B cell (primary cell): Measurements from ENCODE around the gene ANKLE2. TPM values are rescaled to one million over a fixed set of nuclear protein-coding genes. Genes with fewer than 3 reads are reported as not detected.

Experiments used
- ATAC-seq: fragments of 200-7000 bp; cut with Tn5 transposase; one replicate; pipeline ENCODE4 v1.10.0; 2021; ENCODE audit warnings: low read depth, mild to moderate bottlenecking, moderate number of reproducible peaks, moderate library complexity
- CTCF ChIA-PET: fragments of 350-600 bp; sonication (Branson Sonifier 250); formaldehyde crosslinking; loops from one replicate; lab custom pipeline; 2021; ENCODE audit warnings: antibody characterized with exemption, inconsistent platforms; lab: Charles Lee
- POLR2A ChIA-PET: fragments of 350-600 bp; sonication (Branson Sonifier 250); formaldehyde crosslinking; loops from one replicate; lab custom pipeline; 2021; ENCODE audit warnings: antibody characterized with exemption; lab: Charles Lee
- DNase-seq: peaks from one replicate; pipeline ENCODE4 v3.0.0; 2013
- H2AFZ ChIP-seq: 2 replicates; pipeline ENCODE4 v1.6.1; 2012; ENCODE audit warnings: mild to moderate bottlenecking, low read depth, low read length; ENCODE audit not compliant: insufficient read depth, poor library complexity, severe bottlenecking
- H3K27ac ChIP-seq, 2 donors: 1 replicate in 1 of 2; 2 replicates in 1 of 2; pipeline ENCODE4 v1.5.1; 2012 to 2013; ENCODE audit warnings: low read length in 2 of 2, mild to moderate bottlenecking in 2 of 2, moderate library complexity in 1 of 2
- H3K27me3 ChIP-seq, 4 experiments: fragments of 200-600 bp in 1 of 4; sonication (generic) in 1 of 4; replicated peaks in 1 of 4; 1 replicate in 2 of 4; 2 replicates in 2 of 4; pipeline versions ENCODE4 v1.6.1 to v1.7.0; 2013 to 2016; ENCODE audit warnings: low read length in 3 of 4, mild to moderate bottlenecking in 2 of 4, mixed read lengths in 1 of 4, moderate library complexity in 1 of 4; ENCODE audit not compliant: insufficient read depth in 4 of 4, control insufficient read depth in 3 of 4; ENCODE audit errors: control extremely low read depth in 1 of 4
- H3K36me3 ChIP-seq, 2 experiments: replicated peaks in 1 of 2; 1 replicate in 1 of 2; 2 replicates in 1 of 2; pipeline versions ENCODE4 v1.6.1 to v1.7.1; 2013; ENCODE audit warnings: low read length in 1 of 2; ENCODE audit not compliant: insufficient read depth in 2 of 2, control insufficient read depth in 1 of 2; ENCODE audit errors: control extremely low read depth in 1 of 2, extremely low read depth in 1 of 2
- H3K4me1 ChIP-seq, 2 donors: fragments of 200-600 bp in 1 of 2; sonication (generic) in 1 of 2; 1 replicate in 1 of 2; 2 replicates in 1 of 2; pipeline versions ENCODE4 v1.5.1 to v1.6.1; 2013 to 2017; ENCODE audit warnings: low read length in 2 of 2; ENCODE audit not compliant: control insufficient read depth in 2 of 2, insufficient read depth in 2 of 2
- H3K4me2 ChIP-seq: replicated peaks from 2 replicates; pipeline ENCODE3; 2012; ENCODE audit warnings: mild to moderate bottlenecking, low read depth, low read length; ENCODE audit not compliant: poor library complexity, severe bottlenecking
- H3K4me3 ChIP-seq, 5 experiments: fragments of 200-600 bp in 1 of 5; sonication (generic) in 1 of 5; 1 replicate in 3 of 5; 2 replicates in 2 of 5; pipeline versions ENCODE4 v1.5.1 to v1.7.0; 2011 to 2016; ENCODE audit warnings: low read length in 4 of 5, mild to moderate bottlenecking in 4 of 5, low read depth in 2 of 5, control low read depth in 1 of 5, moderate library complexity in 1 of 5; ENCODE audit not compliant: insufficient read depth in 1 of 5; ENCODE audit errors: control extremely low read depth in 1 of 5, extremely low read depth in 1 of 5
- H3K79me2 ChIP-seq: fragments of 200-600 bp; sonication (generic); one replicate; pipeline ENCODE4 v1.6.0; 2016; ENCODE audit warnings: low read length; ENCODE audit not compliant: control insufficient read depth, insufficient read depth
- H3K9ac ChIP-seq: fragments of 200-600 bp; sonication (generic); 2 replicates; pipeline ENCODE4 v1.6.1; 2017; ENCODE audit warnings: mild to moderate bottlenecking, low read length, moderate library complexity
- H3K9me3 ChIP-seq, 3 donors: one replicate each; pipeline versions ENCODE4 v1.6.1 to v1.7.1; 2013; ENCODE audit warnings: low read length in 2 of 3; ENCODE audit not compliant: control insufficient read depth in 2 of 3, insufficient read depth in 1 of 3; ENCODE audit errors: control extremely low read depth in 1 of 3
- H4K20me1 ChIP-seq: 2 replicates; pipeline ENCODE4 v1.6.0; 2012; ENCODE audit warnings: mild to moderate bottlenecking, low read length; ENCODE audit not compliant: insufficient read depth, control insufficient read depth, poor library complexity, severe bottlenecking
- H3K27ac Mint-ChIP-seq: one replicate; pipeline ENCODE4 v1.8.0; 2021; ENCODE audit warnings: mixed read lengths
- H3K27me3 Mint-ChIP-seq: one replicate; pipeline ENCODE4 v1.8.0; 2021; ENCODE audit warnings: mixed read lengths
- H3K4me1 Mint-ChIP-seq: one replicate; pipeline ENCODE4 v1.8.0; 2021; ENCODE audit warnings: mixed read lengths
- H3K4me3 Mint-ChIP-seq: one replicate; pipeline ENCODE4 v1.8.0; 2021; ENCODE audit warnings: mixed read lengths
- H3K9me3 Mint-ChIP-seq: one replicate; pipeline ENCODE4 v1.8.0; 2022; ENCODE audit warnings: mixed read lengths; ENCODE audit not compliant: insufficient read depth
- CTCF ChIP-seq: fragments of 200-600 bp; IDR thresholded peaks from one replicate; pipeline ENCODE4 v1.8.0; 2022; ENCODE audit warnings: antibody characterized with exemption, mild to moderate bottlenecking
- EZH2 ChIP-seq: IDR thresholded peaks from 2 replicates; pipeline ENCODE4 v1.6.1; 2012; ENCODE audit warnings: borderline replicate concordance, low read depth, mild to moderate bottlenecking, moderate library complexity, low read length; ENCODE audit not compliant: insufficient read depth, poor library complexity, severe bottlenecking
- WGBS: methylation state at CpG from one replicate; pipeline ENCODE4 v1.1.5; 2013; ENCODE audit warnings: missing lambda C conversion rate; ENCODE audit not compliant: insufficient coverage; 5-methylcytosine and 5-hydroxymethylcytosine counted together
- intact Hi-C: fragments of 100-400 bp; cut with micrococcal nuclease; formaldehyde crosslinking; loops from one replicate; pipeline ENCODE4 v1.10.0; 2022
- polyA plus RNA-seq: library from polyadenylated mRNA; depleted of rRNA; stranded (reverse); fragments of >200 nt; gene quantifications from 2 replicates; pipeline ENCODE4 v1.2.3, GENCODE V29; 2012
- total RNA-seq, 2 donors: library from RNA; stranded (reverse); fragments of 120-200 nt in 1 of 2; gene quantifications; 1 replicate in 1 of 2; 2 replicates in 1 of 2; pipeline versions ENCODE4 v1.2.3 to v1.2.4, GENCODE V29; 2013 to 2022

Gene ANKLE2
- total and polyA plus RNA-seq, 2 donors (not counting 1 experiment from before 2014, with no cell fraction given): 105 to 148 TPM

- Histone ChIP-seq H3K4me2 (no peak overlapping the region), H3K79me2 (peaks cover 23% of the 10 kb centered on the region), H3K9me3 (no peaks in the 10 kb centered on the region), H3K36me3 (peaks cover 0 to 60% of the 10 kb centered on the region in 2 experiments), H2AFZ (no peak overlapping the region), H3K27me3 (no peaks in the 10 kb centered on the region), H3K27ac (no peak overlapping the region), H3K9ac (no peak overlapping the region), H3K4me1 (no peaks in the 10 kb centered on the region), H3K4me3 (no peak overlapping the region), H4K20me1 (peaks cover 10% of the 10 kb centered on the region)
- no peaks in the 10 kb centered on the region for H3K4me1 Mint-ChIP-seq
- no peaks in the 10 kb centered on the region for H3K9me3 Mint-ChIP-seq
- ChIA-PET CTCF (no interaction called here), POLR2A (no interaction called here)
- TF ChIP-seq EZH2 (no peak), CTCF (no peak)
- WGBS: 97% methylated on average over 15 of the region's 15 CpGs
- ATAC-seq (no peak), DNase-seq (no peak)
- no peak overlapping the region for H3K27ac Mint-ChIP-seq
- intact Hi-C loops: no loop called here
- no peak overlapping the region for H3K4me3 Mint-ChIP-seq
- H3K27me3 Mint-ChIP-seq: no peaks in the 10 kb centered on the region
These were observed 26.2 kb upstream of the ANKLE2 start for GRCh38 chr12:132787877-132788276.

- intact Hi-C loops: no loop called here
- 98% methylated on average over 21 of the region's 21 CpGs for WGBS
These were observed 24.6 kb upstream of the ANKLE2 start for GRCh38 chr12:132786192-132786591.

More at GRCh38 chr12:132786192-132786591, 24.6 kb upstream of the ANKLE2 start:
- Mint-ChIP-seq H3K9me3 (no peaks in the 10 kb centered on the region), H3K27me3 (no peaks in the 10 kb centered on the region), H3K27ac (no peak overlapping the region), H3K4me1 (no peaks in the 10 kb centered on the region), H3K4me3 (no peak overlapping the region)
- H3K79me2 ChIP-seq: peaks cover 17% of the 10 kb centered on the region
- no peak for ATAC-seq
- H3K27ac ChIP-seq: no peak overlapping the region
- DNase-seq: no peak
- ChIA-PET CTCF (no interaction called here), POLR2A (no interaction called here)
- H3K27me3 ChIP-seq: no peaks in the 10 kb centered on the region
- peaks cover 7% of the 10 kb centered on the region for H4K20me1 ChIP-seq
- H2AFZ ChIP-seq: no peak overlapping the region
- H3K9ac ChIP-seq: no peak overlapping the region
- H3K9me3 ChIP-seq: no peaks in the 10 kb centered on the region
- peaks cover 0 to 65% of the 10 kb centered on the region in 2 experiments for H3K36me3 ChIP-seq
- no peak overlapping the region for H3K4me3 ChIP-seq
- TF ChIP-seq EZH2 (no peak), CTCF (no peak)
- H3K4me2 ChIP-seq: no peak overlapping the region
- no peaks in the 10 kb centered on the region for H3K4me1 ChIP-seq
